ENCODE results near the gene EFCAB12. TPM values are rescaled to one million over a fixed set of nuclear protein-coding genes. Genes with fewer than 3 reads are reported as not detected.
"Not testable (repeated sequence)": the region's sequence is repeated elsewhere in the genome, so short reads cannot be mapped to it uniquely, and the experiment has no call there.

EFCAB12 gene
- total RNA-seq, 1 donor from 2014 or later, result 0.14 TPM

GRCh38 chr3:129415830-129416229 lies 12.6 kb downstream of the EFCAB12 start:
- H3K4me2 ChIP-seq (ENCODE audit: low read length), result no peak overlapping the region
- TF ChIP-seq CTCF (IDR thresholded peaks at IDR 0.05; ENCODE audit: insufficient read depth, low read depth, low read length), result no peak
- TF ChIP-seq EZH2 (IDR thresholded peaks at IDR 0.05; ENCODE audit: insufficient read depth, low read length), result no peak
- peaks cover 24% of the 10 kb centered on the region for H3K4me1 ChIP-seq (ENCODE audit: insufficient read depth, low read length)
- H2AFZ ChIP-seq (ENCODE audit: low read depth, low read length), result no peak overlapping the region
- no peak overlapping the region for H3K4me3 ChIP-seq (ENCODE audit: insufficient read depth, low read depth, low read length)
- no peaks in the 10 kb centered on the region for H3K36me3 ChIP-seq (ENCODE audit: insufficient read depth, low read length)
- FAIRE-seq (no peak), DNase-seq (ENCODE audit: low read depth) (no peak)
- H4K20me1 ChIP-seq (ENCODE audit: insufficient read depth, low read length), result no peaks in the 10 kb centered on the region
- Mint-ChIP-seq H3K4me3 (ENCODE audit: unreplicated experiment) (no peak overlapping the region), H3K9me3 (ENCODE audit: unreplicated experiment) (no peaks in the 10 kb centered on the region), H3K36me3 (ENCODE audit: low read depth, unreplicated experiment) (no peaks in the 10 kb centered on the region), H3K4me1 (ENCODE audit: low read depth, unreplicated experiment) (peaks cover 22% of the 10 kb centered on the region), H3K27ac (ENCODE audit: unreplicated experiment) (no peak overlapping the region), H3K27me3 (ENCODE audit: low read depth, unreplicated experiment) (no peaks in the 10 kb centered on the region)
- no peak overlapping the region for H3K27ac ChIP-seq (ENCODE audit: low read depth, low read length)
- no peaks in the 10 kb centered on the region for H3K79me2 ChIP-seq (ENCODE audit: insufficient read depth, low read length)
- H3K27me3 ChIP-seq (ENCODE audit: insufficient read depth, low read length), result peaks cover 3% of the 10 kb centered on the region
- H3K9me3 ChIP-seq (ENCODE audit: insufficient read depth, low read depth, low read length), result no peaks in the 10 kb centered on the region
- no peak overlapping the region for H3K9ac ChIP-seq (ENCODE audit: low read length)

- no peak overlapping the region for H2AFZ ChIP-seq (ENCODE audit: low read depth, low read length)
- Mint-ChIP-seq H3K27ac (ENCODE audit: unreplicated experiment) (no peak overlapping the region), H3K9me3 (ENCODE audit: unreplicated experiment) (peaks cover 2% of the 10 kb centered on the region), H3K4me1 (ENCODE audit: low read depth, unreplicated experiment) (peaks cover 24% of the 10 kb centered on the region), H3K27me3 (ENCODE audit: low read depth, unreplicated experiment) (no peaks in the 10 kb centered on the region), H3K4me3 (ENCODE audit: unreplicated experiment) (no peak overlapping the region), H3K36me3 (ENCODE audit: low read depth, unreplicated experiment) (no peaks in the 10 kb centered on the region)
- H3K4me3 ChIP-seq (ENCODE audit: insufficient read depth, low read depth, low read length), result no peak overlapping the region
- H3K9ac ChIP-seq (ENCODE audit: low read length), result no peak overlapping the region
- FAIRE-seq (no peak), DNase-seq (ENCODE audit: low read depth) (no peak)
- H3K9me3 ChIP-seq (ENCODE audit: insufficient read depth, low read depth, low read length), result no peaks in the 10 kb centered on the region
- H3K27me3 ChIP-seq (ENCODE audit: insufficient read depth, low read length), result peaks cover 3% of the 10 kb centered on the region
- H3K4me2 ChIP-seq (ENCODE audit: low read length), result no peak overlapping the region
- no peaks in the 10 kb centered on the region for H3K79me2 ChIP-seq (ENCODE audit: insufficient read depth, low read length)
- peaks cover 24% of the 10 kb centered on the region for H3K4me1 ChIP-seq (ENCODE audit: insufficient read depth, low read length)
- H4K20me1 ChIP-seq (ENCODE audit: insufficient read depth, low read length), result no peaks in the 10 kb centered on the region
- TF ChIP-seq EZH2 (IDR thresholded peaks at IDR 0.05; ENCODE audit: insufficient read depth, low read length) (no peak), CTCF (IDR thresholded peaks at IDR 0.05; ENCODE audit: insufficient read depth, low read depth, low read length) (no peak)
- no peak overlapping the region for H3K27ac ChIP-seq (ENCODE audit: low read depth, low read length)
- no peaks in the 10 kb centered on the region for H3K36me3 ChIP-seq (ENCODE audit: insufficient read depth, low read length)
Observed at GRCh38 chr3:129415378-129415777, 13.1 kb downstream of the EFCAB12 start.

GRCh38 chr3:129413687-129414506 lies 14.5 kb downstream of the EFCAB12 start:
- H3K27me3 Mint-ChIP-seq (ENCODE audit: low read depth, unreplicated experiment), result no peaks in the 10 kb centered on the region
- H3K9me3 ChIP-seq (ENCODE audit: insufficient read depth, low read depth, low read length), result no peaks in the 10 kb centered on the region
- H3K36me3 Mint-ChIP-seq (ENCODE audit: low read depth, unreplicated experiment), result no peaks in the 10 kb centered on the region
- peaks cover 24% of the 10 kb centered on the region for H3K4me1 Mint-ChIP-seq (ENCODE audit: low read depth, unreplicated experiment)
- TF ChIP-seq EZH2 (IDR thresholded peaks at IDR 0.05; ENCODE audit: insufficient read depth, low read length) (no peak), CTCF (IDR thresholded peaks at IDR 0.05; ENCODE audit: insufficient read depth, low read depth, low read length) (no peak)
- H3K79me2 ChIP-seq (ENCODE audit: insufficient read depth, low read length), result no peaks in the 10 kb centered on the region
- H3K4me3 ChIP-seq (ENCODE audit: insufficient read depth, low read depth, low read length), result peak overlapping the region; percentile 7
- peaks cover 24% of the 10 kb centered on the region for H3K4me1 ChIP-seq (ENCODE audit: insufficient read depth, low read length)
- peak overlapping the region; percentile 36 for H3K27ac Mint-ChIP-seq (ENCODE audit: unreplicated experiment)
- H3K4me2 ChIP-seq (ENCODE audit: low read length), result peak overlapping the region; percentile 78
- peak; percentile 97 for DNase-seq (ENCODE audit: low read depth)
- H3K36me3 ChIP-seq (ENCODE audit: insufficient read depth, low read length), result no peaks in the 10 kb centered on the region
- H3K9me3 Mint-ChIP-seq (ENCODE audit: unreplicated experiment), result peaks cover 2% of the 10 kb centered on the region
- H3K4me3 Mint-ChIP-seq (ENCODE audit: unreplicated experiment), result no peak overlapping the region
- peak overlapping the region; percentile 60 for H3K9ac ChIP-seq (ENCODE audit: low read length)
- H4K20me1 ChIP-seq (ENCODE audit: insufficient read depth, low read length), result no peaks in the 10 kb centered on the region
- peaks cover 3% of the 10 kb centered on the region for H3K27me3 ChIP-seq (ENCODE audit: insufficient read depth, low read length)
- FAIRE-seq, result peak; percentile 76
- H2AFZ ChIP-seq (ENCODE audit: low read depth, low read length), result no peak overlapping the region
- H3K27ac ChIP-seq (ENCODE audit: low read depth, low read length), result peak overlapping the region; percentile 69

- H3K9ac ChIP-seq (ENCODE audit: low read length), result peak overlapping the region; percentile 23
Observed at GRCh38 chr3:129413238-129413637, 15.2 kb downstream of the EFCAB12 start.

More at GRCh38 chr3:129413238-129413637, 15.2 kb downstream of the EFCAB12 start:
- Histone ChIP-seq H3K4me2 (ENCODE audit: low read length) (peak overlapping the region; percentile 78), H3K4me1 (ENCODE audit: insufficient read depth, low read length) (peaks cover 24% of the 10 kb centered on the region), H3K27ac (ENCODE audit: low read depth, low read length) (peak overlapping the region; percentile 69)
- FAIRE-seq; H3K36me3 ChIP-seq (ENCODE audit: insufficient read depth, low read length); H3K79me2 ChIP-seq (ENCODE audit: insufficient read depth, low read length); H4K20me1 ChIP-seq (ENCODE audit: insufficient read depth, low read length); DNase-seq (ENCODE audit: low read depth); H3K27me3 ChIP-seq (ENCODE audit: insufficient read depth, low read length); H3K9me3 Mint-ChIP-seq (ENCODE audit: unreplicated experiment); H3K9me3 ChIP-seq (ENCODE audit: insufficient read depth, low read depth, low read length); H3K4me3 ChIP-seq (ENCODE audit: insufficient read depth, low read depth, low read length); H3K36me3 Mint-ChIP-seq (ENCODE audit: low read depth, unreplicated experiment); H3K27me3 Mint-ChIP-seq (ENCODE audit: low read depth, unreplicated experiment); H2AFZ ChIP-seq (ENCODE audit: low read depth, low read length); H3K4me3 Mint-ChIP-seq (ENCODE audit: unreplicated experiment): not testable (repeated sequence)
- Mint-ChIP-seq H3K27ac (ENCODE audit: unreplicated experiment) (peak overlapping the region; percentile 77), H3K4me1 (ENCODE audit: low read depth, unreplicated experiment) (peaks cover 24% of the 10 kb centered on the region)

Measured in astrocyte (in vitro differentiated cells and primary cell).